ENCODE results near the gene CCDC167. TPM values are rescaled to one million over a fixed set of nuclear protein-coding genes. Genes with fewer than 3 reads are reported as not detected.

Gene CCDC167
- total and polyA plus RNA-seq, 2 of the 8 experiments (the other 6 are each of a cell fraction or from before 2014, with no cell fraction given), result 11.0 to 26.5 TPM

- Histone ChIP-seq H4K91ac (replicated peaks; ENCODE audit: insufficient read length, low read length) (no peak overlapping the region), H3K79me1 (ENCODE audit: low read depth, low read length) (no peaks in the 10 kb centered on the region), H2BK12ac (ENCODE audit: low read depth, low read length) (no peak overlapping the region), H4K20me1 (replicated peaks in 1 of 2; ENCODE audit: control insufficient read depth in 1 of 2, insufficient read depth in 2 of 2, low read length in 2 of 2) (no peaks in the 10 kb centered on the region), H4K8ac (ENCODE audit: extremely low read depth, insufficient read depth, low read length) (peak overlapping the region; percentile 22; the same call in 1 of the 2 replicates), H3K23me2 (ENCODE audit: low read depth, low read length) (peaks cover 12% of the 10 kb centered on the region; the same call in 1 of the 2 replicates), H3K4me2 (ENCODE audit: insufficient read depth in 1 of 2, low read depth in 2 of 2, low read length in 2 of 2) (peak overlapping the region; percentile 83 to 99), H3K27ac (ENCODE audit: low read depth, low read length) (no peak overlapping the region), H3K14ac (ENCODE audit: insufficient read length) (no peak overlapping the region), H2AK5ac (ENCODE audit: low read depth, low read length) (no peak overlapping the region), H2BK15ac (ENCODE audit: low read length) (no peak overlapping the region), H3K9ac (replicated peaks in 1 of 4; ENCODE audit: extremely low read depth in 1 of 4, low read depth in 3 of 4, low read length in 3 of 4) (no peak overlapping the region), H3K4ac (replicated peaks; ENCODE audit: insufficient read length, low read depth, low read length) (no peak overlapping the region), H4K5ac (ENCODE audit: insufficient read length, low read depth, low read length) (no peak overlapping the region), H3K23ac (ENCODE audit: insufficient read length) (no peak overlapping the region), H3K18ac (ENCODE audit: extremely low read depth, low read length) (no peak overlapping the region; the same call in none of the 2 replicates), H2BK5ac (ENCODE audit: low read depth, low read length) (no peak overlapping the region), H3K27me3 (replicated peaks in 1 of 4; ENCODE audit: control insufficient read depth in 3 of 4, extremely low read depth in 1 of 4, insufficient read depth in 3 of 4, low read length in 3 of 4) (peaks cover 23 to 63% (median 42%) of the 10 kb centered on the region in 4 experiments), H2BK120ac (replicated peaks; ENCODE audit: low read depth, low read length) (no peak overlapping the region), H3K79me2 (ENCODE audit: control insufficient read depth in 1 of 2, insufficient read depth in 2 of 2, low read length in 2 of 2) (no peaks in the 10 kb centered on the region), H3K56ac (replicated peaks; ENCODE audit: insufficient read length, low read depth, low read length) (no peak overlapping the region), H3K4me3 (ENCODE audit: extremely low read depth in 1 of 4, insufficient read depth in 2 of 4, low read depth in 3 of 4, low read length in 4 of 4) (peak overlapping the region; percentile 35 to 79 (median 56)), H2BK20ac (ENCODE audit: low read length) (no peak overlapping the region), H3K4me1 (replicated peaks in 1 of 4; ENCODE audit: control insufficient read depth in 3 of 4, insufficient read depth in 4 of 4, low read length in 3 of 4) (peaks cover 0 to 16% (median 7%) of the 10 kb centered on the region in 4 experiments; a peak in 5 of 7 replicates), H3K9me3 (ENCODE audit: insufficient read depth in 2 of 2, low read depth in 1 of 2, low read length in 1 of 2) (no peaks in the 10 kb centered on the region), H3K36me3 (ENCODE audit: control insufficient read depth in 2 of 4, insufficient read depth in 4 of 4, low read length in 3 of 4) (no peaks in the 10 kb centered on the region), H2AFZ (ENCODE audit: low read length) (peak overlapping the region; percentile 60)
- ChIA-PET CTCF (ENCODE audit: partially characterized antibody) (interaction anchor here (0.9 to 13.8 kb wide), 26 partner anchors 10 to 173 kb away, joined by 3 to 308 read pairs (median 6); partner anchors contain the start of gene CCDC167), POLR2A (ENCODE audit: partially characterized antibody) (interaction anchor here (0.9 to 2.2 kb wide), 8 partner anchors 9 to 283 kb away, joined by 3 to 6 read pairs (median 4); no protein-coding TSS in a partner anchor)
- DNase-seq (ENCODE audit: low read depth in 1 of 2, low spot score in 2 of 2) (peak in 1 of 2 experiments; percentile 77), FAIRE-seq (no peak)
- WGBS, 2 experiments (ENCODE audit: extremely low coverage in 1 of 2, insufficient coverage in 1 of 2, insufficient read length in 1 of 2, insufficient replicate concordance in 2 of 2, low coverage in 1 of 2, low lambda C conversion rate in 2 of 2, missing lambda C conversion rate in 1 of 2), result 1% methylated on average over 49 of the region's 56 CpGs; no CpG with 5 or more reads in 1 of the 2 experiments
- TF ChIP-seq EZH2 (IDR thresholded peaks at IDR 0.05; ENCODE audit: low read depth, low read length, severe bottlenecking) (peak; percentile 88), JUN (IDR thresholded peaks at IDR 0.05; ENCODE audit: low read depth, low read length) (no peak), EP300 (IDR thresholded peaks at IDR 0.05; ENCODE audit: borderline replicate concordance in 1 of 2, low read depth in 2 of 2, low read length in 2 of 2) (no peak), SIN3A (conservative IDR thresholded peaks at IDR 0.05 in 1 of 2, IDR thresholded peaks at IDR 0.05 in 1 of 2; ENCODE audit: low read depth in 1 of 2, low read length in 2 of 2) (peak in 1 of 2 experiments; percentile 14; a peak in 1 of 4 replicates), RAD21 (IDR thresholded peaks at IDR 0.05 in 1 of 2, conservative IDR thresholded peaks at IDR 0.05 in 1 of 2; ENCODE audit: low read depth in 2 of 2, low read length in 2 of 2) (peak; percentile 25 to 52; a peak in 2 of 4 replicates), ASH2L (IDR thresholded peaks at IDR 0.05; ENCODE audit: low read length) (peak; percentile 47), SUZ12 (IDR thresholded peaks at IDR 0.05; ENCODE audit: low read length) (peak; percentile 80; the same call in 1 of the 2 replicates), MAX (IDR thresholded peaks at IDR 0.05) (peak; percentile 47), KDM4A (IDR thresholded peaks at IDR 0.05; ENCODE audit: low read depth, low read length, severe bottlenecking) (peak; percentile 62)
These were observed 36.2 kb upstream of the CCDC167 start for GRCh38 chr6:37535759-37536490.
